Measurements from ENCODE around the gene DENND4C.

DNA sequence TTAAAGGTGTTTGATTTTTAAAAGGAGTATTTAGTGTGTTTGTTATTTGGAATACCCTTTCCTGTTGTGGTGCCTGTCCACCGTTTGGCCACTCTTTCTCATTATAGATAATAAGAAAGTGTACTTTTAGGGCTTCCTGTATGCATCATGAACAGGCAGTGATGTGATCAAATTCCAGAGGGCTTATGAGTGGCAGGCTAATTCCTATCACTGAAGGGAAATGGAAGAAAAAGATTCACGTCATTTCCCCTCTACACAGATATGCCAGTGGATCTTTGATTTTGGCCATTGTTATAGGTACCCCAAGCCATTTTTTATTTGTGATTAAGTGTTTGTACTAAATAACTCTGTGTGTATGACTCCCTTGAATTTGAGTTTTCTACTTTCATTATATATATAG is 112.5 kb downstream of the DENND4C start:
- TF ChIP-seq, protein P1, sequence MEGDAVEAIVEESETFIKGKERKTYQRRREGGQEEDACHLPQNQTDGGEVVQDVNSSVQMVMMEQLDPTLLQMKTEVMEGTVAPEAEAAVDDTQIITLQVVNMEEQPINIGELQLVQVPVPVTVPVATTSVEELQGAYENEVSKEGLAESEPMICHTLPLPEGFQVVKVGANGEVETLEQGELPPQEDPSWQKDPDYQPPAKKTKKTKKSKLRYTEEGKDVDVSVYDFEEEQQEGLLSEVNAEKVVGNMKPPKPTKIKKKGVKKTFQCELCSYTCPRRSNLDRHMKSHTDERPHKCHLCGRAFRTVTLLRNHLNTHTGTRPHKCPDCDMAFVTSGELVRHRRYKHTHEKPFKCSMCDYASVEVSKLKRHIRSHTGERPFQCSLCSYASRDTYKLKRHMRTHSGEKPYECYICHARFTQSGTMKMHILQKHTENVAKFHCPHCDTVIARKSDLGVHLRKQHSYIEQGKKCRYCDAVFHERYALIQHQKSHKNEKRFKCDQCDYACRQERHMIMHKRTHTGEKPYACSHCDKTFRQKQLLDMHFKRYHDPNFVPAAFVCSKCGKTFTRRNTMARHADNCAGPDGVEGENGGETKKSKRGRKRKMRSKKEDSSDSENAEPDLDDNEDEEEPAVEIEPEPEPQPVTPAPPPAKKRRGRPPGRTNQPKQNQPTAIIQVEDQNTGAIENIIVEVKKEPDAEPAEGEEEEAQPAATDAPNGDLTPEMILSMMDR (conservative IDR thresholded peaks at IDR 0.05): no peak
- TF ChIP-seq EZH2 (IDR thresholded peaks at IDR 0.05; ENCODE audit: low read depth): no peak

All from PC-9 (cell line).